AG09319 (cell line): ENCODE data around the gene SLC6A19.
A peak's percentile ranks its signal among the peaks of the same experiment; 100 is the strongest.

Experiments
- DNase-seq: peaks from one replicate; pipeline ENCODE4 v3.0.0-alpha.2; 2010; ENCODE audit warnings: low read depth; ENCODE audit errors: extremely low read depth
- TF ChIP-seq, protein P1 (sequence below): IDR thresholded peaks from 2 replicates; pipeline ENCODE4 v1.5.1; 2011; ENCODE audit warnings: low read depth, mild to moderate bottlenecking, inconsistent platforms, low read length, moderate library complexity

SLC6A19 gene

DNA sequence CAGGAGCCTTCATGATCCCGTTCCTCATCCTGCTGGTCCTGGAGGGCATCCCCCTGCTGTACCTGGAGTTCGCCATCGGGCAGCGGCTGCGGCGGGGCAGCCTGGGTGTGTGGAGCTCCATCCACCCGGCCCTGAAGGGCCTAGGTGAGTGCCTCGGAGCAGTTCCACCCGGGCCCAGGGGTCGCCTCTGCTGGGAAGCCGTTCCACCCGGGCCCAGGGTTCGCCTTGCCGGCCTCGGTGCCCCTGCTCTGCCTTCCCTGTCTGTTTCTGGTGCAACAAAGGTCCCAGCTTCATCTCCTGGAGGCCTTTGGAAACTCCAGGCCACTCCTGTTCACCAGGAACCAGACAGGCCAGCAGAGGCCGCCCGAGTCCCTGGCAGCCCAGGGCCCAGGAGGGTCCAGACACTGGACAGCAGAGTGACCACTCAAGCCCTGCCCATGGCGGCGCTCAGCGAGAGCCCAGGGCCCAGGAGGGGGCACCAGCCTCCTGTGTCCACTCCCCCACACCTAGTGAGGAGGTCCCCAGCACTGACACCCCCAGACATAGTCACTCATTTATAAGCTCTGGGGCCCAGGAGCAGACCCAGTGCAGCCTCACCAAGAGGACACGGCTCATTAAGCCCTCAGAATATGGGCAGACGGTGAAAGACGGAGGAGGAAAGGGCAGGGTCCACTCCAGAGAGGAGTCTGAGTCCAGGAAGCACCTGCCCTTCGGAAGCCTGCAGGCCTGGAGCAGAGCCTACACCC lies 7.5 kb downstream of the SLC6A19 start:
- no peak for DNase-seq
- TF ChIP-seq, protein P1, sequence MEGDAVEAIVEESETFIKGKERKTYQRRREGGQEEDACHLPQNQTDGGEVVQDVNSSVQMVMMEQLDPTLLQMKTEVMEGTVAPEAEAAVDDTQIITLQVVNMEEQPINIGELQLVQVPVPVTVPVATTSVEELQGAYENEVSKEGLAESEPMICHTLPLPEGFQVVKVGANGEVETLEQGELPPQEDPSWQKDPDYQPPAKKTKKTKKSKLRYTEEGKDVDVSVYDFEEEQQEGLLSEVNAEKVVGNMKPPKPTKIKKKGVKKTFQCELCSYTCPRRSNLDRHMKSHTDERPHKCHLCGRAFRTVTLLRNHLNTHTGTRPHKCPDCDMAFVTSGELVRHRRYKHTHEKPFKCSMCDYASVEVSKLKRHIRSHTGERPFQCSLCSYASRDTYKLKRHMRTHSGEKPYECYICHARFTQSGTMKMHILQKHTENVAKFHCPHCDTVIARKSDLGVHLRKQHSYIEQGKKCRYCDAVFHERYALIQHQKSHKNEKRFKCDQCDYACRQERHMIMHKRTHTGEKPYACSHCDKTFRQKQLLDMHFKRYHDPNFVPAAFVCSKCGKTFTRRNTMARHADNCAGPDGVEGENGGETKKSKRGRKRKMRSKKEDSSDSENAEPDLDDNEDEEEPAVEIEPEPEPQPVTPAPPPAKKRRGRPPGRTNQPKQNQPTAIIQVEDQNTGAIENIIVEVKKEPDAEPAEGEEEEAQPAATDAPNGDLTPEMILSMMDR, result peak; percentile 38

- TF ChIP-seq, protein P1, result no peak
- DNase-seq, result no peak
These were observed 8.1 kb downstream of the SLC6A19 start for GRCh38 chr5:1209489-1209852.

DNA sequence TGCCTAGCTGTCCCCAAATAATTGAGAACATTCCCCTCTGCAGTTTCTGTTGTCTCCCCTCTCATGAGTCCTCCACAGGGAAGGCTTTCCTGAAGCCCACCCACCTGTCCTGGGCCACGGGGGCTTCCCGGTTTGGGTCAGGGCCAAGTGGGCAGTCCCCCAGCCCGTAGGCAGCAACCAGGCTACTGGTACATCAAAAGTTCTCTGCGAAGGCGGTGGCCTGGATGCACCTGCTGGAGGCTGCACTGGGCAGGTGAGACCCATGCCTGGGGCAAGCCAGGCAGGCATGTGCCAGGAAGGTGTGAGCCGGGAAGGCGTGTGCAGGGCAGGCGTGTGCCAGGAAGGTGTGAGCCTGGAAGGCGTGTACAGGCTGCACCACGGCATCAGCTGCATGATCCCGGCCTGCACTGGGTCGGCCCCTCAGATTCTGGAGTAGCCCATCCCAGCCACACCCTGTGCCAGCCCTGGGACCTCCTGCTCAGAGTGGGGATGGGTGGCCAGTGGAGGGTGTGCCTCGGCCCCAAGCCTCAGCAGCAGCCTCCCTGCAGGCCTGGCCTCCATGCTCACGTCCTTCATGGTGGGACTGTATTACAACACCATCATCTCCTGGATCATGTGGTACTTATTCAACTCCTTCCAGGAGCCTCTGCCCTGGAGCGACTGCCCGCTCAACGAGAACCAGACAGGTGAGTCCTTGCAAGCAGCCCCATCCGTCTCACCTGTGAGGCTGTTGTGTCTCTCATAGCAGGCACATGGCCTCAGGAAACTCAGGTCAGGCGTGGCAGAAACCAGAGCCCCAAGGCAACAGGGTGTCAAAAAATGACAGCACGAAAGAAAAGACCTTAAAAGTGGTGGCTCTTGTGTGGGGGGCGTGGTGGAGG lies 8.7 kb downstream of the SLC6A19 start:
- DNase-seq, result no peak
- TF ChIP-seq, protein P1, result no peak

GRCh38 chr5:1210832-1211251 lies 9.4 kb downstream of the SLC6A19 start:
- TF ChIP-seq, protein P1, result no peak
- no peak for DNase-seq

DNA sequence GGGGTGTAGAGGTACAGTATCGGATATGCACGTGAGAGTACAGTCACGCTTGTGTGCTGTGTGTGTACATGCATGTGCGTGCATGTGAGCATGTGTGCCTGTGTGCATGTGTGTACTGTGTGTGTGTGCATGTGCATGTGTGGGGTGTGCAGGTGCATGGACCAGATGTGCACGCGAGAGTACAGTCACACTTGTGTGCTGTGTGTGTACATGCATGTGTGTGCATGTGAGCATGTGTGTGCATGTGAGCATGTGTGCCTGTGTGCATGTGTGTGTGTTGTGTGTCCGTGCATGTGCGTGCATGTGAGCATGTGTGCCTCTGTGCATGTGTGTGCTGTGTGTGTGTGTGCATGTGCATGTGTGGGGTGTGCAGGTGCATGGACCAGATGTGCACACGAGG lies 10.3 kb downstream of the SLC6A19 start:
- no peak for DNase-seq
- TF ChIP-seq, protein P1, result no peak

DNA sequence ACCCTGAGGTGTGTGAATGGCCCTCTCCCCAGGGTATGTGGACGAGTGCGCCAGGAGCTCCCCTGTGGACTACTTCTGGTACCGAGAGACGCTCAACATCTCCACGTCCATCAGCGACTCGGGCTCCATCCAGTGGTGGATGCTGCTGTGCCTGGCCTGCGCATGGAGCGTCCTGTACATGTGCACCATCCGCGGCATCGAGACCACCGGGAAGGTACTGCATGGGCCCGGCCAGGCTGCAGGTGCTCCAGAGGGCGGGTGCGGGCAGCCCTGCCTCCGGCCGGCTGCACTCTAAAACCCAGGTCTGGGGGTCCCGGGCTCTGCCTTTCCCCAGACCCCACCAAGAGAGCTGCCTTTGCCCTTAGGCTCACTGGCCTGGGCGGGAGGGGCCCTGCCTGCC lies 10.9 kb downstream of the SLC6A19 start:
- no peak for DNase-seq

More for the DNA sequence above, 10.9 kb downstream of the SLC6A19 start:
- TF ChIP-seq, protein P1, result no peak
